HG03457 (cell line): ENCODE data around the gene PDYN.

Source experiments
- ATAC-seq: cut with Tn5 transposase; IDR thresholded peaks from one replicate; pipeline ENCODE4 v1.9.1; 2021; ENCODE audit warnings: moderate number of reproducible peaks; ENCODE audit not compliant: unreplicated experiment

The PDYN gene

DNA sequence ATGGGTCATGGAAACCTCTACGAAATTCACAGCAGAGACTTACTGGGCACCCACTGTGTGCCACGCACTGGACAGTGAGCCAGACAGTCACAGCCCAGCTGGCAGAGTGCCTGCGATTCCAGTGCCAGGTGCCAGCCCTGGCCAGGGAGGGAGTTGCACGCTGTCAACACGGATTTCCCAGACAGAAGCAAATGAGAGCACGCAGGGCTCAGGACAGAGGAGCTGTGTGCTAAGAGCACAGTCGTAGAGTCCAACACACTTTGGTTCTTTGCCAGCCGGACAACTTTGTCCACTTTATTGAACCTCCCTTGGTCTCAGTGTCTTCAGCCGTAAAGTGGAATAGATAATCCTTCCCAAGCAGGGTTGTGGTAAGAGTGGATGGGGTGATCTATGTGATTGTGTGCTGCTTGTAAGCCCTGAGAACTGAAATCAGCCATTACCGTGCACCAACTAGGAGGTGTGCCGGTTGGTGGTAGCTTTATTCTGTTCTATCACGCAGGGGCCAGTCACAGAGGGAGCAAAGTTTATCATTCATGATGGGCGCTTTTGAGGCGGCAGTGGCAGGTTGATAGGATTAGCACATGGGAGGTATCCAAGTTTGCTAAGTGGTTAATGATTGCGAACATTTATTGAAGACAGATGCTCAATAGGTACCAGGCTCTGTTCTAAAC is 58.0 kb downstream of the PDYN start:
- ATAC-seq = no peak

GRCh38 chr20:1934721-1935573 is 58.9 kb downstream of the PDYN start:
- ATAC-seq = no peak

DNA sequence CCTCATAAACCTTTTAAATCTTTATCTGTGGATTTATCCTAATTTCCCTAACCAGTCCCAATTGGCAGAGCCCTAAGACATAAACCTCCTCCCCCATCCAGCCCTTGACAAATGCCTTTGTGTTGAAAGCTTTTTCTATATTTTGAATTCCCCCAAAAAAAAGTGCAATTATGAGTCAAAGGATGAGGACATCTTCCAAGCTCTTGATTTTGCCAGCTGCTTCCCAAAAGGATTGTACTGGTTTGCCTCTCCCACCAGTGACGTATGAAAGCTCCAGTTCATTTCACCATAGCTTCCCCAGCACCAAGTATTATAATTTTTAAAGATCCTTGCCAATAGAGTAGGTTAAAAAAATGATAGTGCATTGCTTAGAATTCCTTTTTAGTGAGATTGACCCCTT is 59.7 kb downstream of the PDYN start:
- ATAC-seq = no peak

DNA sequence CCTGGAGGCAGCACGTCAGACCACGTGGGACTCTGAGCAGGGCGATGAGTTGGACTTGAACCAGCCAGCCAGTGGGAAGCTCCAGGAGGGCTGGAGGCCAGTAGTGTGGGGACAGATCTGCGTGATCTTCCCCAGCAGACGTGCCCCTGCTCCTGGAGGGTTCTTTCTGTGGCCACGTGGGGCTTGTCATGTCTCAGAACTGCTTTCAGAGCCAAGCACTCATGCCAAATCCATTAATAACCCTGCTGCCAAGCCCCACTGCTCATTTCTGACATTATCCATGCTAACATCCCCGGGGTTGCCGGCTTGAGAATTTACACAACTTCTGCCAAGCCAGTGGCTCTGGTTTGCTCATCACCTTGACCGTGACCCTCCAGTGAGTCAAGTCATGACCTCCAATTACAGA is 60.4 kb downstream of the PDYN start:
- ATAC-seq = no peak

DNA sequence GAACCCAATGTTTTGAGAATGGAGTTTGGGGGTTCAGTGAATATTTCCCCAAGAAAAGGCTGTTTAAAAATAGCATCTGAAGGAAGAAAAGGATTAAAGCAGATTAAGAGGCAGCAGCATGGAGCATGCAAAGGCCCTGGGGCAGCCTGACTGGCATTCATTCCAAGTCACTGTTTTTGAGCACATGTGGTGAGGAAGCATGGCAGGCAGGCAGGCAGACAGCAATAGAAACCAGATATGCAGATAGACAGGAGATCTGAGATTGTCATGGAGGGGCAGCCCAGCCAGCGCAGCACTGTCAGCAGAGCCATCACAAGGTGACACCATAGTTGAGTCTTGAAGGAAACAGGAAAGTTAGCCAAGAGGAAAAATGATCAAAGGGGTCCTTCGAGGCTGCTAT is 60.9 kb downstream of the PDYN start:
- ATAC-seq = no peak

DNA sequence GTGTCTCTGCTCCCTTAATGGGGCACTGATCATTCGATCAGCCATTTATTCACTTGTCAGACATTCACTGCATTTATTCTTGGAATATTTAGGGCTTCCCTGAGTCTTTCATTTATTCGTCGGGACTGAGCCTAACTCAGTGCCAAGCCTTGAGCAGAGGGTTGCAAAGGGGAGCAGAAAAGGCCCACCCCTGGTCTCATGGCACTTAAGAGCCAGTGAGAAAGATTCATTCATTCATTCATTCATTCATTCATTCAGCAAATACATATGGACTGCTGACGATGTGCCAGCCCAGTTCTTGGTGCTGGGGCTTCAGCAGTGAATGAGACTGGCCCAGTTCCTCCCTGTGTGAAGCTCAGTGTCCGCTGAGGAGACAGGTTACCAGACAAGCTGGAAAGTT is 62.0 kb downstream of the PDYN start:
- ATAC-seq = no peak

DNA sequence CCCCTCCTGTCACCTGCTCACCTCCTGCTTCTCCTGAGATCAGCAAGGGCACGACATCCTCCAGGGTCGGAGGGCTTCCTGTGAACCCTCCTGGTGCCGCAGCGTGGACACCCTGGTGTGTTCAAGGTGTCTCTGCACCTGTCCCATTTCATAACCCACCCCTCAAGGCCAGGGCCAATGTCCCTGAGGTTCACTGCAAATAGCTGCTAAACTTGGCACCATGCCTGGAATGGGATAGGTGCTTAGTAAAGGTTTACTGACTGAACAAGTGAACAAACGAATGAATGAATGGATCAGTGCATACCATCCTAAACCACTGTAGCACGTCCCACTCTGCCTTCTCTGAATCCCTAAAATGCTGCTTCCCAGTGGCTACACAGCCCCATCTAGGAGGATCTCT is 63.7 kb downstream of the PDYN start:
- ATAC-seq = no peak

GRCh38 chr20:1929460-1929859 is 64.4 kb downstream of the PDYN start:
- no peak for ATAC-seq

DNA sequence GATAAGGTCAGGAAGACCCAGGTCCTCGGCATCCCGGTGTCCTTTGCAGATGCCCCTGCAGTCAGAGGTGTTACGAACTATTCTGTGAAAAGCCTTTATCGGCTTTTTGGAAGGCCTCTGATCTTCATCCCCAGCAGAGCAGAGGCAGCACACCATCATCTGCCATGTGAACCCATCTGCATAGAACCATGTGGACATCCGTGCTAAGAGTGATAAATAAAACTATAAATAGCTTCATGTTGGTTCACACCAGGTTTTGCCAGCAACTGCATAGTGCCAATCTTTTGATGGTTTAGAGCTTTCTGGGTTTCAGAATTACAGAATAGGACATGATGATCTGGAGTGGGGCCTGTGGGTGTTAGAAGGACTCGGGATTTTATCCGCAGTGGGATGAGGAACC is 65.1 kb downstream of the PDYN start:
- no peak for ATAC-seq
